A375 (cell line): Measurements from ENCODE around the gene MAGEB16. TPM values are rescaled to one million over a fixed set of nuclear protein-coding genes. Genes with fewer than 3 reads are reported as not detected.

Source experiments
- total RNA-seq: library from RNA; depleted of rRNA; stranded (reverse); fragments of >200 nt; shearing (Covaris generic); gene quantifications from 2 replicates; pipeline ENCODE4 v1.2.3, GENCODE V29; 2014; rRNA removed

Gene MAGEB16
- not detected in 2 replicates for total RNA-seq

DNA sequence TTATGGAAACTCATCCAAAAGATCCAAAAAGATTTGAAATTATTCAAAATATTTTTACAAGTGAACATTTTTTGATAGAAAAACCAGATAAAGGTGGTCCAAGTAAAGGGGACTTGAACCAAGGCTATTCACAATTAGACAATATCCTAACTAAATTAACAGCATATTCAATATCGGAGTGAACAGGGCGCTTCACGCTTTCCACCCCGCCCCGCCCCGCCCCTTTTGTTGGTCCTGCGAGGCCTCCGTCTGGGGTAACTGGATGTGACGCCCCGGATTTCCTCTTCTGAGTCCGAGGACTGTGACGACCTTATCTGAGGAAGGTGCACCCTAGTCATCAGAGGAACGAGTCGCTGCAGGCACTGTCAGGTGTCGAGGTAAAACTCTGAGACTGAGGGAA is at the start of gene MAGEB16:
MAGEB16 (plus strand) TSS at position 301 of the 400 bp plus-strand sequence. CDS start 3,855 bp downstream, outside the sequence.

Other genes with a start within 250 kb of the MAGEB16 start
- gene CFAP47, start 121.4 kb downstream of the MAGEB16 start, total RNA-seq: 0.03 and 0.08 TPM in 2 replicates